ENCODE data around the gene AACS.

DNA sequence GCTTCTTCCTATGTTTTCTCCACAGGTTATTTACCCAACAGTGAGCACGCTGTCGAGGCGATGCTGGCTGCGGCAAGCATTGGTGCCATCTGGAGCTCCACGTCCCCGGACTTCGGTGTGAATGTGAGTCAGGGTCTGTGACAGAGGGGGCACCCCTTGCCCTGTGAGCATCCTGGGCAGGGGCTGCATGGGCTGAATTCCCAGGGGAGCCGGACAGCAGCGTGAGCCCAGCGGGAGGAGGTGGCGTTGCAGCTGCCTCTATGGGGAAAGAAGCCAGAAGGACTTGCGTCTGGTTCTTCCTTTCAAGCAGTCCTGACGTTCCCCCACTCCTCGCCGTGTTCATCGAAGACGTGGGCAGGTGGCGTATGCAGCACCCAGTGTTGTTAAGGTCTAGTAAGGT is 26.2 kb downstream of the AACS start:
- TF ChIP-seq POLR2A (IDR thresholded peaks at IDR 0.05) = no peak
- TF ChIP-seq, protein P1, sequence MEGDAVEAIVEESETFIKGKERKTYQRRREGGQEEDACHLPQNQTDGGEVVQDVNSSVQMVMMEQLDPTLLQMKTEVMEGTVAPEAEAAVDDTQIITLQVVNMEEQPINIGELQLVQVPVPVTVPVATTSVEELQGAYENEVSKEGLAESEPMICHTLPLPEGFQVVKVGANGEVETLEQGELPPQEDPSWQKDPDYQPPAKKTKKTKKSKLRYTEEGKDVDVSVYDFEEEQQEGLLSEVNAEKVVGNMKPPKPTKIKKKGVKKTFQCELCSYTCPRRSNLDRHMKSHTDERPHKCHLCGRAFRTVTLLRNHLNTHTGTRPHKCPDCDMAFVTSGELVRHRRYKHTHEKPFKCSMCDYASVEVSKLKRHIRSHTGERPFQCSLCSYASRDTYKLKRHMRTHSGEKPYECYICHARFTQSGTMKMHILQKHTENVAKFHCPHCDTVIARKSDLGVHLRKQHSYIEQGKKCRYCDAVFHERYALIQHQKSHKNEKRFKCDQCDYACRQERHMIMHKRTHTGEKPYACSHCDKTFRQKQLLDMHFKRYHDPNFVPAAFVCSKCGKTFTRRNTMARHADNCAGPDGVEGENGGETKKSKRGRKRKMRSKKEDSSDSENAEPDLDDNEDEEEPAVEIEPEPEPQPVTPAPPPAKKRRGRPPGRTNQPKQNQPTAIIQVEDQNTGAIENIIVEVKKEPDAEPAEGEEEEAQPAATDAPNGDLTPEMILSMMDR (IDR thresholded peaks at IDR 0.05) = no peak

Measured in tibial nerve (tissue), 3 donors.